Transverse colon (tissue), 4 donors: ENCODE results near the gene ITGB7.

ENCODE experiments used
- POLR2AphosphoS5 ChIP-seq, 3 donors: sonication (generic); formaldehyde crosslinking; IDR thresholded peaks; one replicate each; pipeline ENCODE4 v1.6.1; 2016; ENCODE audit warnings: antibody characterized with exemption in 3 of 3
- TF ChIP-seq, protein P1 (sequence below), 5 experiments: fragments of 200-600 bp in 3 of 5; fragments of 450-650 bp in 2 of 5; sonication (generic) in 3 of 5; IDR thresholded peaks; 1 replicate in 2 of 5; 2 replicates in 3 of 5; pipeline ENCODE4 v1.5.1; 2016 to 2017; ENCODE audit warnings: antibody characterized with exemption in 5 of 5, inconsistent platforms in 3 of 5, mild to moderate bottlenecking in 2 of 5, moderate library complexity in 1 of 5

DNA sequence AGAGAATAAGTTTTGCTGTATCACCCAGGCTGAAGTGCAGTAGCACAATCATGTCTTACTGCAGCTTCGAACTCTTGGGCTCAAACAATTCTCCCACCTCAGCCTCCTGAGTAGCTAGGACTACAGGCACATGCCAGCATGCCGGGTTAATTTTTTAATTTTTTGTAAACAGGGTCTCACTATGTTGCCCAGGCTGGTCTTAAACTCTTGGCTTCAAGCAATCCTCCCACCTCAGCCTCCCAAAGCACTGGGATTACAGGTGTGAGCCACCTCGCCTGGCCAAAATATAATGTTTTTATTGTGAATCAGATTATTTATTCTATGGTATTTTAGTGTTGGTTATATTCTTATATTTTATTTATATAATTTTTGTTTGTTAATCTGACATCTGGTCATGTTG lies 30.3 kb downstream of the ITGB7 start:
- TF ChIP-seq, protein P1, sequence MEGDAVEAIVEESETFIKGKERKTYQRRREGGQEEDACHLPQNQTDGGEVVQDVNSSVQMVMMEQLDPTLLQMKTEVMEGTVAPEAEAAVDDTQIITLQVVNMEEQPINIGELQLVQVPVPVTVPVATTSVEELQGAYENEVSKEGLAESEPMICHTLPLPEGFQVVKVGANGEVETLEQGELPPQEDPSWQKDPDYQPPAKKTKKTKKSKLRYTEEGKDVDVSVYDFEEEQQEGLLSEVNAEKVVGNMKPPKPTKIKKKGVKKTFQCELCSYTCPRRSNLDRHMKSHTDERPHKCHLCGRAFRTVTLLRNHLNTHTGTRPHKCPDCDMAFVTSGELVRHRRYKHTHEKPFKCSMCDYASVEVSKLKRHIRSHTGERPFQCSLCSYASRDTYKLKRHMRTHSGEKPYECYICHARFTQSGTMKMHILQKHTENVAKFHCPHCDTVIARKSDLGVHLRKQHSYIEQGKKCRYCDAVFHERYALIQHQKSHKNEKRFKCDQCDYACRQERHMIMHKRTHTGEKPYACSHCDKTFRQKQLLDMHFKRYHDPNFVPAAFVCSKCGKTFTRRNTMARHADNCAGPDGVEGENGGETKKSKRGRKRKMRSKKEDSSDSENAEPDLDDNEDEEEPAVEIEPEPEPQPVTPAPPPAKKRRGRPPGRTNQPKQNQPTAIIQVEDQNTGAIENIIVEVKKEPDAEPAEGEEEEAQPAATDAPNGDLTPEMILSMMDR (IDR thresholded peaks at IDR 0.05) = no peak
- no peak for TF ChIP-seq POLR2AphosphoS5 (IDR thresholded peaks at IDR 0.05)
